Lung (tissue), 12 donors: Measurements from ENCODE around the gene MKI67. TPM values are rescaled to one million over a fixed set of nuclear protein-coding genes. Genes with fewer than 3 reads are reported as not detected.

ENCODE experiments used
- ATAC-seq: fragments of 200-7000 bp; cut with Tn5 transposase; one replicate; pipeline ENCODE4 v1.9.1; 2020; ENCODE audit warnings: moderate number of reproducible peaks; ENCODE audit not compliant: insufficient read depth, low FRiP score
- DNase-seq, 3 donors: peaks; one replicate each; pipeline ENCODE4 v3.0.0-alpha.2; 2013 to 2017
- H3K27ac ChIP-seq, 2 donors: one replicate each; pipeline ENCODE4 v1.5.1; 2013; ENCODE audit warnings: mild to moderate bottlenecking in 2 of 2, moderate library complexity in 2 of 2, control low read depth in 1 of 2, inconsistent platforms in 1 of 2, low read depth in 1 of 2, low read length in 1 of 2
- H3K27me3 ChIP-seq, 3 donors: one replicate each; pipeline ENCODE4 v1.5.1; 2013; ENCODE audit warnings: low read length in 2 of 3; ENCODE audit not compliant: control insufficient read depth in 3 of 3, insufficient read depth in 3 of 3
- H3K36me3 ChIP-seq, 4 donors: one replicate each; pipeline ENCODE4 v1.5.1; 2013; ENCODE audit warnings: low read length in 4 of 4, mild to moderate bottlenecking in 1 of 4, moderate library complexity in 1 of 4; ENCODE audit not compliant: control insufficient read depth in 4 of 4, insufficient read depth in 4 of 4
- H3K4me1 ChIP-seq, 5 donors: one replicate each; pipeline ENCODE4 v1.5.1; 2013; ENCODE audit warnings: low read length in 5 of 5, mild to moderate bottlenecking in 2 of 5, moderate library complexity in 1 of 5; ENCODE audit not compliant: control insufficient read depth in 5 of 5, insufficient read depth in 5 of 5
- H3K4me3 ChIP-seq: one replicate; pipeline ENCODE4 v1.5.1; 2013; ENCODE audit warnings: mild to moderate bottlenecking, control low read depth, moderate library complexity
- H3K9ac ChIP-seq, 2 donors: one replicate each; pipeline ENCODE4 v1.5.1; 2013; ENCODE audit warnings: low read length in 2 of 2, control low read depth in 1 of 2; ENCODE audit not compliant: insufficient read depth in 1 of 2
- H3K9me3 ChIP-seq, 4 donors: one replicate each; pipeline ENCODE4 v1.5.1; 2013; ENCODE audit warnings: low read length in 3 of 4, mild to moderate bottlenecking in 1 of 4, moderate library complexity in 1 of 4; ENCODE audit not compliant: control insufficient read depth in 4 of 4, insufficient read depth in 3 of 4
- WGBS, 2 donors: extraction: QIAGEN DNeasy Blood & Tissue Kit; methylation state at CpG; one replicate each; pipeline ENCODE4 v1.1.7; 2013; 5-methylcytosine and 5-hydroxymethylcytosine counted together
- polyA plus RNA-seq, 2 donors: library from polyadenylated mRNA; stranded (reverse); fragments of 200-250 nt; gene quantifications; one replicate each; pipeline ENCODE4 v1.2.1, GENCODE V29; 2013
- total RNA-seq, 2 donors: library from RNA; depleted of rRNA in 1 of 2; stranded (reverse); fragments of >200 nt in 1 of 2; gene quantifications; one replicate each; pipeline ENCODE4 v1.2.1, GENCODE V29; 2014 to 2021
- TF ChIP-seq, protein P1 (sequence below): IDR thresholded peaks from 2 replicates; pipeline ENCODE4 v1.5.1; 2012; ENCODE audit warnings: mild to moderate bottlenecking; ENCODE audit errors: control extremely low read depth, extremely low read depth
- donor health status: control.
- donor health status: control.
- donor health status: Bipolar disorder and iron deficiency.
- donor health status: healthy.
- donor health status: DM: yes; HTN: yes; CAD: no.

MKI67 gene
- total and polyA plus RNA-seq, 4 donors: 1.0 to 8.6 (median 2.1) TPM

DNA sequence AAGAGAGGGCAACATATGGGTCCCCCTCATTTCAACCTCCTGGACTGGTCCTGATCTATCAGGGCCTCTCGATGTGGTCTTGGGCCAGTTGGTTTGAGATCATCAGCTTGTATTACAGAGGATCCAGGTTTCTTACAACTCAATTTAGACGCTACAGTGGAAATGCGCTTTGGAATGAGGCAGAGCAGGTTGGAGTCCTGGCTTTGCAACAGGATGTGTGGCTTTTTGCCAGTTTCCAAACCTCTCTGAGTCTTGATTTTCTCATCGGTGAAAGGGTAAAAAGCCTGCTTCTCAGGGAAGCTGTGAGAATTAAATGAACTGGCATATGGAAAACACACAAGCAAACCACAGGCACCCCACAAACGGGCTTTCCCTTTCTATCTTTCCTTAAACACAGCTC lies 37.5 kb upstream of the MKI67 start:
- whole genome bisulfite sequencing, 2 donors: 82 to 90% methylated on average over 5 of the region's 5 CpGs
- no peak for ATAC-seq

GRCh38 chr10:128161031-128161430 lies 34.8 kb upstream of the MKI67 start:
- H3K4me1 ChIP-seq: no peaks in the 10 kb centered on the region
- H3K36me3 ChIP-seq: no peaks in the 10 kb centered on the region
- no peak overlapping the region for H3K4me3 ChIP-seq
- 57 to 67% methylated on average over 7 of the region's 7 CpGs for whole genome bisulfite sequencing, 2 donors
- no peaks in the 10 kb centered on the region for H3K27me3 ChIP-seq
- ATAC-seq: no peak
- no peak for DNase-seq
- H3K27ac ChIP-seq: no peak overlapping the region
- H3K9ac ChIP-seq: no peak overlapping the region
- TF ChIP-seq, protein P1, sequence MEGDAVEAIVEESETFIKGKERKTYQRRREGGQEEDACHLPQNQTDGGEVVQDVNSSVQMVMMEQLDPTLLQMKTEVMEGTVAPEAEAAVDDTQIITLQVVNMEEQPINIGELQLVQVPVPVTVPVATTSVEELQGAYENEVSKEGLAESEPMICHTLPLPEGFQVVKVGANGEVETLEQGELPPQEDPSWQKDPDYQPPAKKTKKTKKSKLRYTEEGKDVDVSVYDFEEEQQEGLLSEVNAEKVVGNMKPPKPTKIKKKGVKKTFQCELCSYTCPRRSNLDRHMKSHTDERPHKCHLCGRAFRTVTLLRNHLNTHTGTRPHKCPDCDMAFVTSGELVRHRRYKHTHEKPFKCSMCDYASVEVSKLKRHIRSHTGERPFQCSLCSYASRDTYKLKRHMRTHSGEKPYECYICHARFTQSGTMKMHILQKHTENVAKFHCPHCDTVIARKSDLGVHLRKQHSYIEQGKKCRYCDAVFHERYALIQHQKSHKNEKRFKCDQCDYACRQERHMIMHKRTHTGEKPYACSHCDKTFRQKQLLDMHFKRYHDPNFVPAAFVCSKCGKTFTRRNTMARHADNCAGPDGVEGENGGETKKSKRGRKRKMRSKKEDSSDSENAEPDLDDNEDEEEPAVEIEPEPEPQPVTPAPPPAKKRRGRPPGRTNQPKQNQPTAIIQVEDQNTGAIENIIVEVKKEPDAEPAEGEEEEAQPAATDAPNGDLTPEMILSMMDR: no peak
- H3K9me3 ChIP-seq: no peaks in the 10 kb centered on the region

More for the DNA sequence above, 37.5 kb upstream of the MKI67 start:
- H3K9me3 ChIP-seq: no peaks in the 10 kb centered on the region
- H3K27me3 ChIP-seq: peaks cover 0 to under 1% (median 0%) of the 10 kb centered on the region in 3 donors
- H3K36me3 ChIP-seq: no peaks in the 10 kb centered on the region
- TF ChIP-seq, protein P1: no peak
- no peaks in the 10 kb centered on the region for H3K4me1 ChIP-seq
- no peak for DNase-seq
- no peak overlapping the region for H3K27ac ChIP-seq
- H3K9ac ChIP-seq: no peak overlapping the region
- H3K4me3 ChIP-seq: no peak overlapping the region

DNA sequence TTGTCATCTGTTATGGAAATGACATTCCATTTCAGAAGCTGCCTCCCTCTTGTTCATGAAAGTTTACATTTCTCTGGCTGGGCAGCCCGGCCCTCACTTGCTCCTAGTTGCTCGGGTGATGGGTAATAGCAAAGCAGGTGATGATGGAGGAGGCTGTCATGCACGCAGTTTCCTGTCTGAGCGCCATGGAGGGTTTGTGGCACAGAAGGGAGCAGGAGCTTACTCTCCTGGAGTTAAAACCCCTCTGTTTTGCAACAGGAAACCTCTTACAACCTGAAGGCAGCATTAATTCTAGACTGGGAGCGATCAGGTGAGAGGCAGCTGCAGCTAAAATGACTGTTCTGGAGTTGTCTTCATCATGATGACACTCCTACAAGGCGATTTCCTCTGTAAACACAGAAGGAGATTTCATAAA lies 34.1 kb upstream of the MKI67 start:
- Histone ChIP-seq H3K27ac (no peak overlapping the region), H3K27me3 (no peaks in the 10 kb centered on the region), H3K9ac (no peak overlapping the region), H3K9me3 (no peaks in the 10 kb centered on the region), H3K4me1 (no peaks in the 10 kb centered on the region), H3K4me3 (no peak overlapping the region), H3K36me3 (no peaks in the 10 kb centered on the region)
- ATAC-seq (no peak), DNase-seq (no peak)
- TF ChIP-seq, protein P1: no peak
- WGBS, 2 donors: 39 to 42% methylated on average over 6 of the region's 6 CpGs
